Measurements from ENCODE around the gene ZNF3. TPM values are rescaled to one million over a fixed set of nuclear protein-coding genes. Genes with fewer than 3 reads are reported as not detected.

The ZNF3 gene
- total and polyA plus RNA-seq, 4 donors = 6.3 to 26.7 (median 23.0) TPM

DNA sequence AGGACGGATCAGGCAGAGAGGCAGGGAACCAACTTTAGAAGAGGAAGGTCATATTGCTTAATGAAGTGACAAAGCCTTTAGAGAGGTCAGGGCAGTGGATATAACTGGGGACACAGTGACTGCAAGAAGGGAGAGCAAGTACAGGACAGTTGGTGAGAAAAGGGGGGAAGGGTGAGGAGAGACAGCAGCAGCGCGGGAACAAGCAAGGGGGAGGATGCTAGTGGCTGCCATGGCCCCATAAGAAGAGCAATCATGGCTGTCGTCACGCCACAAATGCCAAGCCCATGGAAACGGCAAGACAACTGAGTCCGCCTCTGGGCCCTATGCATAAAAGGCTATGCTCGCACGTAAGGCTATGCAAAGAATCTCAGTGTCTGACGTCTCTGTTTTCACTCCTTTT, 9.1 kb downstream of the ZNF3 start:
- no peak for ATAC-seq (ENCODE audit: low FRiP score)
- no peaks in the 10 kb centered on the region for H3K27me3 ChIP-seq (ENCODE audit: control insufficient read depth in 1 of 2, insufficient read depth in 2 of 2, low read length in 1 of 2)
- no peak for DNase-seq
- intact Hi-C loops (cut with DNase I) = no loop called here
- no peaks in the 10 kb centered on the region for H3K4me1 ChIP-seq (ENCODE audit: control insufficient read depth in 1 of 2, insufficient read depth in 2 of 2, low read length in 2 of 2)
- WGBS, 2 donors = 97 to 99% methylated on average over 10 of the region's 10 CpGs
- H3K9me3 ChIP-seq (ENCODE audit: control insufficient read depth, low read length) = peaks cover 9% of the 10 kb centered on the region
- H3K36me3 ChIP-seq (ENCODE audit: control insufficient read depth in 1 of 2, insufficient read depth in 2 of 2, low read length in 1 of 2) = peaks cover 31 to 37% of the 10 kb centered on the region in 2 donors
- no peak overlapping the region for H3K4me3 ChIP-seq (ENCODE audit: low read length in 2 of 2)
- no peak overlapping the region for H3K27ac ChIP-seq (ENCODE audit: low read depth in 1 of 2, low read length in 2 of 2)

DNA sequence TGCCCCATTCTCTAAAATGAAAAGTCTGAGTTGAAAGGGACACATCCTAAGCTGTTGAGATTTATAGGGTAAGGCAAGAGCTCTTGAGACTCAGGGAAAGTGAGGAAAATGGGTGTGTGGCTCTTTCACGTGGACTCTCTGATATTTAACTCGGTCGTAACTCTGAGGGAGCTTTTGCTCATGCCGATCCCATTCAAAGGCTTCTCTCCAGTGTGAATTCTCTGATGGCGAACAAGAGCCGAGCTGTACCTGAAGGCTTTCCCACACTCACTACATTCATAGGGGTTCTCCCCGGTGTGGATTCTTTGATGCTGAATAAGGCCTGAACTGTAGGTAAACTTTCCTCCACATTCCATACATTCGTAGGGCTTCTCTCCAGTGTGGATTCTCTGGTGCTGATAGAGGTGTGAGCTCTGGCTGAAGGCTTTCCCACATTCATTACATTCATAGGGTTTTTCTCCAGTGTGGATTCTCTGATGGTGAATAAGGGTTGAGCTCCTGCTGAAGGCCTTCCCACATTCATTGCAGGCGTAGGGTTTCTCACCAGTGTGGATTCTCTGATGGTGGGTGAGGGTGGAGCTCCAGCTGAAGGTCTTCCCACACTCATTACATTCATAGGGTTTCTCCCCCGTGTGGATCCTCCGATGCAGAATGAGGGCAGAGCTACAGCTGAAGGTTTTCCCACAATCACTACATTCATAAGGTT, 10.4 kb downstream of the ZNF3 start:
- Histone ChIP-seq H3K9me3 (ENCODE audit: control insufficient read depth, low read length) (peaks cover 9% of the 10 kb centered on the region), H3K4me3 (ENCODE audit: low read length in 2 of 2) (no peak overlapping the region), H3K27ac (ENCODE audit: low read depth in 1 of 2, low read length in 2 of 2) (no peak overlapping the region), H3K36me3 (ENCODE audit: control insufficient read depth in 1 of 2, insufficient read depth in 2 of 2, low read length in 1 of 2) (peaks cover 31 to 34% of the 10 kb centered on the region in 2 donors), H3K27me3 (ENCODE audit: control insufficient read depth in 1 of 2, insufficient read depth in 2 of 2, low read length in 1 of 2) (no peaks in the 10 kb centered on the region), H3K4me1 (ENCODE audit: control insufficient read depth in 1 of 2, insufficient read depth in 2 of 2, low read length in 2 of 2) (no peaks in the 10 kb centered on the region)
- DNase-seq (no peak), ATAC-seq (ENCODE audit: low FRiP score) (no peak)
- 99% methylated on average over 11 of the region's 11 CpGs for WGBS, 2 donors
- intact Hi-C loops (cut with DNase I) = no loop called here

DNA sequence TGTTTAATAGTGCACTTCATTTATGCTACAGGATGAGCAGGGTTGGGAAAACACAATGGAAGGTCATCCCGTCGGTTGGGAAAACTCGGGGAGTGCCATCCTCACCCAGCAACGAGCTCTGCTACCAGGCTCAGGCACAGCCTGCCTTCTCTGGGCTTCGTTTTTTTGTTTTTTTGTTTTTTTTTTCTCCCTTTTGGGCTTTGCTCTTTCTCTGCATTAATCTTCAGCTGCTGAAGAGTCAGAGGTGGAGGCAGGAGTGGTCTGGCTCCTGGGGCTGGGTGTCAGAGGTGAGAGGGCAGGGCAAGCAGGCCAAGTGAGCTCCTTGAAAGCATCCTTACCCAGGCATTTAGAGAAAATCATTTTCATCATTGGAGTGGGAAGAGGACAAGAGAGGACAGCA, 11.5 kb downstream of the ZNF3 start:
- Histone ChIP-seq H3K36me3 (ENCODE audit: control insufficient read depth in 1 of 2, insufficient read depth in 2 of 2, low read length in 1 of 2) (peaks cover 25 to 34% of the 10 kb centered on the region in 2 donors), H3K4me1 (ENCODE audit: control insufficient read depth in 1 of 2, insufficient read depth in 2 of 2, low read length in 2 of 2) (no peaks in the 10 kb centered on the region), H3K9me3 (ENCODE audit: control insufficient read depth, low read length) (peaks cover 9% of the 10 kb centered on the region), H3K27ac (ENCODE audit: low read depth in 1 of 2, low read length in 2 of 2) (no peak overlapping the region), H3K27me3 (ENCODE audit: control insufficient read depth in 1 of 2, insufficient read depth in 2 of 2, low read length in 1 of 2) (no peaks in the 10 kb centered on the region), H3K4me3 (ENCODE audit: low read length in 2 of 2) (no peak overlapping the region)
- ATAC-seq (ENCODE audit: low FRiP score) (no peak), DNase-seq (no peak)
- intact Hi-C loops (cut with DNase I) = no loop called here
- 97 to 98% methylated on average over 5 of the region's 5 CpGs for WGBS, 2 donors

DNA sequence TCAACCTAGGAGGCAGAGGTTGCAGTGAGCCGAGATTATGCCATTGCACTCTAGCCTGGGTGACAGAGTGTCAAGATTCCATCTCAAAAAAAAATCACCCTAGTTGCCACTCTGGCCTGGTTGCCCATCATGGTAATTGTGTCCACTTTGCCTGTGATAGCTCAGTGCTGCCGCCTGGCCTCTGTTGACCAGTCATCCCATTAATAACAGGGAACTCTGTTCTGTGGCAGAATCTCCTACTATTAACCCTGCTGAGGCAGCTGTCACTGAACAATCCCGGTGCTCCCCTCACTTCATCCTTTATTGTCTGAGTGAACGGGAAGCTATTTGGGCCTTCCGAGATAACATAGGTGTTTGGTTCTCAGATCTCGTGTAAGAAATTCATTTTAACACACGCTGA, 14.6 kb downstream of the ZNF3 start:
- Histone ChIP-seq H3K36me3 (ENCODE audit: control insufficient read depth in 1 of 2, insufficient read depth in 2 of 2, low read length in 1 of 2) (peaks cover 20% of the 10 kb centered on the region in 2 donors), H3K27me3 (ENCODE audit: control insufficient read depth in 1 of 2, insufficient read depth in 2 of 2, low read length in 1 of 2) (no peaks in the 10 kb centered on the region), H3K9me3 (ENCODE audit: control insufficient read depth, low read length) (peaks cover 6% of the 10 kb centered on the region), H3K4me3 (ENCODE audit: low read length in 2 of 2) (no peak overlapping the region), H3K27ac (ENCODE audit: low read depth in 1 of 2, low read length in 2 of 2) (no peak overlapping the region), H3K4me1 (ENCODE audit: control insufficient read depth in 1 of 2, insufficient read depth in 2 of 2, low read length in 2 of 2) (no peaks in the 10 kb centered on the region)
- WGBS, 2 donors = 88 to 89% methylated on average over 7 of the region's 7 CpGs
- DNase-seq (no peak), ATAC-seq (ENCODE audit: low FRiP score) (no peak)
- intact Hi-C loops (cut with DNase I) = no loop called here

GRCh38 chr7:100065452-100066186, 15.9 kb downstream of the ZNF3 start:
- 46 to 51% methylated on average over 8 of the region's 8 CpGs for WGBS, 2 donors
- Histone ChIP-seq H3K36me3 (ENCODE audit: control insufficient read depth in 1 of 2, insufficient read depth in 2 of 2, low read length in 1 of 2) (peaks cover 8 to 10% of the 10 kb centered on the region in 2 donors), H3K27ac (ENCODE audit: low read depth in 1 of 2, low read length in 2 of 2) (no peak overlapping the region), H3K4me1 (ENCODE audit: control insufficient read depth in 1 of 2, insufficient read depth in 2 of 2, low read length in 2 of 2) (no peaks in the 10 kb centered on the region), H3K9me3 (ENCODE audit: control insufficient read depth, low read length) (no peaks in the 10 kb centered on the region), H3K4me3 (ENCODE audit: low read length in 2 of 2) (no peak overlapping the region), H3K27me3 (ENCODE audit: control insufficient read depth in 1 of 2, insufficient read depth in 2 of 2, low read length in 1 of 2) (no peaks in the 10 kb centered on the region)
- intact Hi-C loops (cut with DNase I) = no loop called here
- DNase-seq = no peak
- peak; percentile 45 for ATAC-seq (ENCODE audit: low FRiP score)

GRCh38 chr7:100064162-100064561, 17.4 kb downstream of the ZNF3 start:
- Histone ChIP-seq H3K27ac (ENCODE audit: low read depth in 1 of 2, low read length in 2 of 2) (no peak overlapping the region), H3K4me3 (ENCODE audit: low read length in 2 of 2) (no peak overlapping the region), H3K36me3 (ENCODE audit: control insufficient read depth in 1 of 2, insufficient read depth in 2 of 2, low read length in 1 of 2) (peaks cover 3 to 9% of the 10 kb centered on the region in 2 donors), H3K4me1 (ENCODE audit: control insufficient read depth in 1 of 2, insufficient read depth in 2 of 2, low read length in 2 of 2) (no peaks in the 10 kb centered on the region), H3K27me3 (ENCODE audit: control insufficient read depth in 1 of 2, insufficient read depth in 2 of 2, low read length in 1 of 2) (no peaks in the 10 kb centered on the region), H3K9me3 (ENCODE audit: control insufficient read depth, low read length) (no peaks in the 10 kb centered on the region)
- DNase-seq (no peak), ATAC-seq (ENCODE audit: low FRiP score) (no peak)
- 72 to 79% methylated on average over 9 of the region's 9 CpGs for WGBS, 2 donors
- intact Hi-C loops (cut with DNase I) = no loop called here

- no peaks in the 10 kb centered on the region for H3K4me1 ChIP-seq (ENCODE audit: control insufficient read depth in 1 of 2, insufficient read depth in 2 of 2, low read length in 2 of 2)
- no peaks in the 10 kb centered on the region for H3K9me3 ChIP-seq (ENCODE audit: control insufficient read depth, low read length)
- whole genome bisulfite sequencing, 2 donors = 90 to 92% methylated on average over 4 of the region's 4 CpGs
- ATAC-seq (ENCODE audit: low FRiP score) (no peak), DNase-seq (no peak)
- peaks cover 3 to 11% of the 10 kb centered on the region in 2 donors for H3K36me3 ChIP-seq (ENCODE audit: control insufficient read depth in 1 of 2, insufficient read depth in 2 of 2, low read length in 1 of 2)
- H3K27ac ChIP-seq (ENCODE audit: low read depth in 1 of 2, low read length in 2 of 2) = no peak overlapping the region
- no peaks in the 10 kb centered on the region for H3K27me3 ChIP-seq (ENCODE audit: control insufficient read depth in 1 of 2, insufficient read depth in 2 of 2, low read length in 1 of 2)
- no peak overlapping the region for H3K4me3 ChIP-seq (ENCODE audit: low read length in 2 of 2)
- intact Hi-C loops (cut with DNase I) = no loop called here
These were observed 18.1 kb downstream of the ZNF3 start for GRCh38 chr7:100063376-100063775.

DNA sequence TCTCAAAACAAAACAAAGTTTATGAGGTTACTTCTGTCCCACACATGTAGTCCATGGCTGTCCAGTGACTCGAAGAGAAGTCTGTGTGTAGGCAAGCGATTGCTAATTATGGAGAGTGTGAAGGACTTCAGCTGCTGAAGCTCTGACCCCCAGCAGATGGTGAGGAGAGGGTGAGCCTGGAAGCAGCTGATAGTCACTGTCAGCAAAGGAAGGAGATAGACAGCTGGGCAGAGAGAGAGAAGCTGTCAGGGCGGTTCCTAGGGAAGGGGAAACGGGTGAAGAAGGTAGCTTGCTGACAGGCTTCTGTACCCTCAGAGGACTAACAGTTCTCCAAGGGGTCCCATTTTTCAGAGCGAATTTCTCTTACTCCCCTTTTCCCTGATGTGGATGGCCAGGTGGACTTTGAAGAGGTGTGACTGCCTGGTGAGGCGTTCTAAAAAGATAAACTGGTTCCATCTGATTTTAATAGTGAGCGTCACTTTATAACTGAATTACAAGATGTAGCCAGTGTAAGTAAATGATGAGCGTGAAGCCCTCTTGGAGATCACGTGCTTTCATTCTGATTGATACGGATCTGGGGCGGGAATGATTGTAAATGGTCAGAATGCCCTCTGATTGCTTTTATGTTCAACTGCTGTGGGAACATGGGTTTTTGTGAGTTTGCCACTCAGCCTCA, 19.9 kb downstream of the ZNF3 start:
- intact Hi-C loops (cut with DNase I) = no loop called here
- ATAC-seq (ENCODE audit: low FRiP score) (no peak), DNase-seq (no peak)
- H3K36me3 ChIP-seq (ENCODE audit: control insufficient read depth in 1 of 2, insufficient read depth in 2 of 2, low read length in 1 of 2) = peaks cover 7 to 19% of the 10 kb centered on the region in 2 donors
- no peaks in the 10 kb centered on the region for H3K27me3 ChIP-seq (ENCODE audit: control insufficient read depth in 1 of 2, insufficient read depth in 2 of 2, low read length in 1 of 2)
- 91 to 94% methylated on average over 11 of the region's 11 CpGs for WGBS, 2 donors
- no peaks in the 10 kb centered on the region for H3K4me1 ChIP-seq (ENCODE audit: control insufficient read depth in 1 of 2, insufficient read depth in 2 of 2, low read length in 2 of 2)
- H3K9me3 ChIP-seq (ENCODE audit: control insufficient read depth, low read length) = no peaks in the 10 kb centered on the region
- no peak overlapping the region for H3K4me3 ChIP-seq (ENCODE audit: low read length in 2 of 2)
- no peak overlapping the region for H3K27ac ChIP-seq (ENCODE audit: low read depth in 1 of 2, low read length in 2 of 2)
